ENCODE data around the gene HS3ST1. TPM values are rescaled to one million over a fixed set of nuclear protein-coding genes. Genes with fewer than 3 reads are reported as not detected.

HS3ST1 gene
- total RNA-seq, 4 donors from 2014 or later: 3.1 to 12.5 (median 5.4) TPM

- no peak overlapping the region for H3K4me3 ChIP-seq
- intact Hi-C loops (cut with DNase I): no loop called here
- no peak for DNase-seq (ENCODE audit: extremely low spot score)
- no peaks in the 10 kb centered on the region for H3K4me1 ChIP-seq
- TF ChIP-seq EP300 (IDR thresholded peaks at IDR 0.05): no peak
- TF ChIP-seq CTCF (IDR thresholded peaks at IDR 0.05): no peak
- TF ChIP-seq POLR2A (IDR thresholded peaks at IDR 0.05; ENCODE audit: low read depth): no peak
- no peak for TF ChIP-seq POLR2AphosphoS5 (IDR thresholded peaks at IDR 0.05)
- H3K27ac ChIP-seq (replicated peaks in 1 of 4): no peak overlapping the region
- H3K36me3 ChIP-seq: no peaks in the 10 kb centered on the region
- WGBS: 95% methylated on average over 3 of the region's 3 CpGs
- H3K9me3 ChIP-seq: no peaks in the 10 kb centered on the region
- H3K27me3 ChIP-seq: no peaks in the 10 kb centered on the region
Observed at GRCh38 chr4:11407551-11407950, 21.1 kb downstream of the HS3ST1 start.

DNA sequence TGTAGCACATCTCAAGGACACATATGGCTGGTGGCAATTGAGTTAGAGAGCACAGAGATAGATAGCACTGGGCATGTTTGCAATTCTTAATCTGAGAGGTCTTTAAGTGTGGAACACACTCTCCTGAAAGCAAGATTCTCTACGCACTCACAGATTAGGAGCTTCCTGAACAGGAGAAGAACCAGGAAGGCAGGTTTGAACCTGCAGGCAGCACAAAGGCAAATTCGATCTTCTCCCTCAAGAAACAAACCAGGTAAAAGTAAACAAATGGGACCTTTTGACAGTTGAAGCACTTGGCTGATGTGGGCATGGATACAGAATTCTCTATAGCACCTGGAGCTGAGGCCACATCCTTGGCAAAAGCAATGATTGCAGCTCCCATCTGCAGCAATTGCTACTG lies 24.3 kb downstream of the HS3ST1 start:
- no peak overlapping the region for H3K4me3 ChIP-seq
- H3K27ac ChIP-seq (replicated peaks in 1 of 4): no peak overlapping the region
- no peaks in the 10 kb centered on the region for H3K9me3 ChIP-seq
- intact Hi-C loops (cut with DNase I): no loop called here
- H3K4me1 ChIP-seq: no peaks in the 10 kb centered on the region
- TF ChIP-seq POLR2A (IDR thresholded peaks at IDR 0.05; ENCODE audit: low read depth) (no peak), CTCF (IDR thresholded peaks at IDR 0.05) (no peak), POLR2AphosphoS5 (IDR thresholded peaks at IDR 0.05) (no peak), EP300 (IDR thresholded peaks at IDR 0.05) (no peak)
- 64% methylated on average over 2 of the region's 2 CpGs for WGBS
- no peaks in the 10 kb centered on the region for H3K27me3 ChIP-seq
- H3K36me3 ChIP-seq: peaks cover 0 to 4% (median under 1%) of the 10 kb centered on the region in 4 donors
- DNase-seq (ENCODE audit: extremely low spot score): no peak

DNA sequence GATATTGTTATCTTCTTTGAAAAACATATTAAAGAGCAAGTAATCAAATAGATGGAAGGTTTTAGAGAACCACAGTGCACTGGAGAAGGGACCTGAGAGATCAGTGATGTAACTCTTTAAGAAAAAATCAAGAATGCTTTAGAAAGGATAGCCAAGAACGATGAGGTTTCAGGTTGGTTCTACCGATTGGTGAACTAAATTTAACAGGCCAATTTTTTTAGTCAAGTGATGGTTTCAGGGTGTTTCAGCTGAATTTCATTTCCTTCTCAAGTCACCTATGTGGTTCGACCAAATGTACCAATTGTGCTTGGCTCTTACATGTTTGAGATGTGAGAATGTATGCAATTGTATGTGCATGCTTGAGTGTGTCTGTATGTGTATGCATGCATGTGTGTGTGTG lies 26.5 kb downstream of the HS3ST1 start:
- H3K36me3 ChIP-seq: peaks cover 0 to 11% (median 4%) of the 10 kb centered on the region in 4 donors
- 96% methylated on average over 3 of the region's 3 CpGs for WGBS
- no peaks in the 10 kb centered on the region for H3K27me3 ChIP-seq
- intact Hi-C loops (cut with DNase I): no loop called here
- H3K4me3 ChIP-seq: no peak overlapping the region
- peaks cover 0 to 8% (median 0%) of the 10 kb centered on the region in 4 donors for H3K4me1 ChIP-seq
- no peak overlapping the region for H3K27ac ChIP-seq (replicated peaks in 1 of 4)
- no peak for TF ChIP-seq POLR2AphosphoS5 (IDR thresholded peaks at IDR 0.05)
- no peak for TF ChIP-seq CTCF (IDR thresholded peaks at IDR 0.05)
- TF ChIP-seq EP300 (IDR thresholded peaks at IDR 0.05): no peak
- no peak for TF ChIP-seq POLR2A (IDR thresholded peaks at IDR 0.05; ENCODE audit: low read depth)
- no peak for DNase-seq (ENCODE audit: extremely low spot score)
- H3K9me3 ChIP-seq: no peaks in the 10 kb centered on the region

DNA sequence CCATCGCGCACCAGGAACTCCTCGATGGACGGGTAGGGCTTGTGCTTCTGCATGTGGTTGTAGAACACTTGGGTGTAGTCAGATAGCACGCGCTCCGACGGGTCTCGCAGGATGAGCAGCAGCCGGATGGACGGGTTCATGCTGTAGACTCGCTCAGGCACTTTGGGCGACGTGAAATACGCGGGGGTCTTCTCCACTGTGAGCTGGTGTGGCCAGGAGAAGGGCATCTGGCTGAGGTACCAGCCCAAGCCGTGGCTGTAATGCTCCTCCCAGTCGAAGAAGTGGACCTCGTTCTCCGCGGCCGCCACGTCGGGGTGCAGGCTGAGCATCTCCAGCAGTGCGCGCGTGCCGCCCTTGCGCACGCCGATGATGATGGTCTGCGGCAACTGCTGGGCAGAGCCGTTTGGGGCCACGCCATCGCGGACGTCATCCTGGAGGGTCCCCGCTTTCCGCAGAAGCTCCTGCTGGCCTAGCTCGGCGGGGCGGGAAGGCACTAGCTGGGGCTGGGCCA lies 29.2 kb downstream of the HS3ST1 start:
- H3K27me3 ChIP-seq: no peaks in the 10 kb centered on the region
- 97% methylated on average over 11 of the region's 42 CpGs for WGBS
- no peak for DNase-seq (ENCODE audit: extremely low spot score)
- peaks cover 0 to 9% (median 0%) of the 10 kb centered on the region in 4 donors for H3K4me1 ChIP-seq
- TF ChIP-seq EP300 (IDR thresholded peaks at IDR 0.05): no peak
- no peak for TF ChIP-seq POLR2AphosphoS5 (IDR thresholded peaks at IDR 0.05)
- no peak for TF ChIP-seq POLR2A (IDR thresholded peaks at IDR 0.05; ENCODE audit: low read depth)
- no peak for TF ChIP-seq CTCF (IDR thresholded peaks at IDR 0.05)
- H3K9me3 ChIP-seq: no peaks in the 10 kb centered on the region
- H3K27ac ChIP-seq (replicated peaks in 1 of 4): no peak overlapping the region
- peaks cover 0 to 11% (median 4%) of the 10 kb centered on the region in 4 donors for H3K36me3 ChIP-seq
- no peak overlapping the region for H3K4me3 ChIP-seq
- intact Hi-C loops (cut with DNase I): no loop called here

Measured in esophagus muscularis mucosa (tissue), 4 donors.